ENCODE measurements around the gene NCSTN. TPM values are rescaled to one million over a fixed set of nuclear protein-coding genes. Genes with fewer than 3 reads are reported as not detected.

Gene NCSTN
- total RNA-seq, 1 donor from 2014 or later, result 44.8 TPM

- TF ChIP-seq EZH2 (IDR thresholded peaks at IDR 0.05) (no peak), EZH2phosphoT487 (IDR thresholded peaks at IDR 0.05) (no peak), CTCF (IDR thresholded peaks at IDR 0.05) (no peak)
- Histone ChIP-seq H4K20me1 (ENCODE audit: low read depth) (no peaks in the 10 kb centered on the region), H3K27me3 (no peaks in the 10 kb centered on the region), H3K9ac (no peak overlapping the region), H3K79me2 (ENCODE audit: low read depth) (no peaks in the 10 kb centered on the region), H3K27ac (no peak overlapping the region), H3F3A (ENCODE audit: low read depth) (peaks cover 17% of the 10 kb centered on the region), H3K4me1 (peaks cover 22% of the 10 kb centered on the region), H3K9me3 (ENCODE audit: low read depth) (no peaks in the 10 kb centered on the region), H3K4me2 (no peak overlapping the region), H2AFZ (replicated peaks) (no peak overlapping the region), H3K4me3 (no peak overlapping the region), H3K36me3 (peaks cover 10% of the 10 kb centered on the region)
- peaks cover 24% of the 10 kb centered on the region for H3K4me1 Mint-ChIP-seq
- H3K27me3 Mint-ChIP-seq (ENCODE audit: insufficient read depth, low read depth), result peaks cover 6% of the 10 kb centered on the region
- no peak overlapping the region for H3K27ac Mint-ChIP-seq
- no peaks in the 10 kb centered on the region for H3K9me3 Mint-ChIP-seq
- no peak for DNase-seq (ENCODE audit: low spot score)
- H3K36me3 Mint-ChIP-seq, result peaks cover 25% of the 10 kb centered on the region
- no peak overlapping the region for H3K4me3 Mint-ChIP-seq
Observed at GRCh38 chr1:160359559-160360226, 16.5 kb downstream of the NCSTN start.

- Histone ChIP-seq H3K27ac (no peak overlapping the region), H4K20me1 (ENCODE audit: low read depth) (no peaks in the 10 kb centered on the region), H3K79me2 (ENCODE audit: low read depth) (no peaks in the 10 kb centered on the region), H3K4me2 (no peak overlapping the region), H3K27me3 (no peaks in the 10 kb centered on the region), H2AFZ (replicated peaks) (no peak overlapping the region), H3F3A (ENCODE audit: low read depth) (peaks cover 17% of the 10 kb centered on the region), H3K4me1 (peaks cover 22% of the 10 kb centered on the region), H3K4me3 (no peak overlapping the region), H3K9me3 (ENCODE audit: low read depth) (no peaks in the 10 kb centered on the region), H3K9ac (no peak overlapping the region), H3K36me3 (peaks cover 5% of the 10 kb centered on the region)
- Mint-ChIP-seq H3K36me3 (peaks cover 22% of the 10 kb centered on the region), H3K4me1 (peaks cover 28% of the 10 kb centered on the region), H3K9me3 (no peaks in the 10 kb centered on the region), H3K27me3 (ENCODE audit: insufficient read depth, low read depth) (peaks cover 8% of the 10 kb centered on the region), H3K4me3 (no peak overlapping the region), H3K27ac (no peak overlapping the region)
- no peak for DNase-seq (ENCODE audit: low spot score)
- TF ChIP-seq CTCF (IDR thresholded peaks at IDR 0.05) (no peak), EZH2phosphoT487 (IDR thresholded peaks at IDR 0.05) (no peak), EZH2 (IDR thresholded peaks at IDR 0.05) (no peak)
Observed at GRCh38 chr1:160360227-160360695, 17.1 kb downstream of the NCSTN start.

- H3K4me3 Mint-ChIP-seq, result no peak overlapping the region
- no peaks in the 10 kb centered on the region for H3K9me3 Mint-ChIP-seq
Observed at GRCh38 chr1:160361199-160361598, 18.0 kb downstream of the NCSTN start.

More at GRCh38 chr1:160361199-160361598, 18.0 kb downstream of the NCSTN start:
- no peak overlapping the region for H3K9ac ChIP-seq
- H3K27me3 Mint-ChIP-seq (ENCODE audit: insufficient read depth, low read depth), result peaks cover 8% of the 10 kb centered on the region
- peak overlapping the region; percentile 64 for H3K27ac Mint-ChIP-seq
- H3K9me3 ChIP-seq (ENCODE audit: low read depth), result no peaks in the 10 kb centered on the region
- H3K36me3 ChIP-seq, result no peaks in the 10 kb centered on the region
- DNase-seq (ENCODE audit: low spot score), result no peak
- H2AFZ ChIP-seq (replicated peaks), result no peak overlapping the region
- H3K4me3 ChIP-seq, result no peak overlapping the region
- H4K20me1 ChIP-seq (ENCODE audit: low read depth), result no peaks in the 10 kb centered on the region
- peaks cover 22% of the 10 kb centered on the region for H3K4me1 ChIP-seq
- TF ChIP-seq EZH2 (IDR thresholded peaks at IDR 0.05) (no peak), CTCF (IDR thresholded peaks at IDR 0.05) (no peak), EZH2phosphoT487 (IDR thresholded peaks at IDR 0.05) (no peak)
- peaks cover 19% of the 10 kb centered on the region for H3K36me3 Mint-ChIP-seq
- peaks cover 34% of the 10 kb centered on the region for H3K4me1 Mint-ChIP-seq
- no peaks in the 10 kb centered on the region for H3K79me2 ChIP-seq (ENCODE audit: low read depth)
- peak overlapping the region; percentile 79 for H3K27ac ChIP-seq
- no peaks in the 10 kb centered on the region for H3K27me3 ChIP-seq
- peaks cover 17% of the 10 kb centered on the region for H3F3A ChIP-seq (ENCODE audit: low read depth)
- no peak overlapping the region for H3K4me2 ChIP-seq

Data from neural progenitor cell (in vitro differentiated cells).